ENCODE data around the gene PCID2.

The PCID2 gene

DNA sequence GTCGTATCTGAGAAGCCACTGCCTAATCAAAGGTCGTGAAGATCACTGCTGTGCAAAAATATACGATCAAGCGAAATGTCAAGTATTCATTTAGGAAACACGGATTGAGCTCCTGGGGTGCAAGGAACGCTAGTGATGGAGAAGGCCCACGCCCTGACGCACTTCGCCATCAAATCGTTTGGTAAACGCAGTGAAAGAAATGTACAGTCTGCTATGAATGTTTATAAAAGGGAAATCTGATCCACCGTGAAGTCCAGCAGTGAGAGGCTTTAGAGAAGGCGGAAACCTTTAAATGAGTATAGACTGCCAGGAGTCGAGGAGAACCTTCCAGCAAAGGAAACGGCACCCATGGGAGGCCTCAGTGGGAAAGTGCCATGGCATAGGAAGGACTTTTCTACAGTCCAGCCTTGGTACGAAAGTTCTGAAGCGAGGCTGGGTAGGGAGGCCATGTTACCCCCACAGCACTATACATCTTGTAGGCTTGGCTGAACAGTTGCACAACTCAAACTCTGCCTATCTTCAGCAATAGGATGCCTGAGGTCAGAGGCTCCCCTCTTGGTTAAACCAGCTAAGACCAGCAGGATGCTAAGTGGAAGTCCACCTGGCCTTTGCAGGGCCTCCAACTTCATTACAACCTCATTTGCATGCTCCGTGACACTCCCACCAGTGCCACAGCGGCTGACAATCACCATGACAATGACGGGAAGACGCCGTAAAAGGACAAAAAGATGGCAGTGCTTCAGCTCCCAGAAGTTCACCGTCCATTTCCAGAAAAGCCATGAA lies 20.4 kb downstream of the PCID2 start:
- DNase-seq (ENCODE audit: low read depth in 2 of 2), result no peak
- TF ChIP-seq, protein P1, sequence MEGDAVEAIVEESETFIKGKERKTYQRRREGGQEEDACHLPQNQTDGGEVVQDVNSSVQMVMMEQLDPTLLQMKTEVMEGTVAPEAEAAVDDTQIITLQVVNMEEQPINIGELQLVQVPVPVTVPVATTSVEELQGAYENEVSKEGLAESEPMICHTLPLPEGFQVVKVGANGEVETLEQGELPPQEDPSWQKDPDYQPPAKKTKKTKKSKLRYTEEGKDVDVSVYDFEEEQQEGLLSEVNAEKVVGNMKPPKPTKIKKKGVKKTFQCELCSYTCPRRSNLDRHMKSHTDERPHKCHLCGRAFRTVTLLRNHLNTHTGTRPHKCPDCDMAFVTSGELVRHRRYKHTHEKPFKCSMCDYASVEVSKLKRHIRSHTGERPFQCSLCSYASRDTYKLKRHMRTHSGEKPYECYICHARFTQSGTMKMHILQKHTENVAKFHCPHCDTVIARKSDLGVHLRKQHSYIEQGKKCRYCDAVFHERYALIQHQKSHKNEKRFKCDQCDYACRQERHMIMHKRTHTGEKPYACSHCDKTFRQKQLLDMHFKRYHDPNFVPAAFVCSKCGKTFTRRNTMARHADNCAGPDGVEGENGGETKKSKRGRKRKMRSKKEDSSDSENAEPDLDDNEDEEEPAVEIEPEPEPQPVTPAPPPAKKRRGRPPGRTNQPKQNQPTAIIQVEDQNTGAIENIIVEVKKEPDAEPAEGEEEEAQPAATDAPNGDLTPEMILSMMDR (IDR thresholded peaks at IDR 0.05; ENCODE audit: low read depth, low read length), result no peak
- no peak overlapping the region for H3K4me3 ChIP-seq (replicated peaks in 1 of 2; ENCODE audit: low read depth in 2 of 2, low read length in 2 of 2)

DNA sequence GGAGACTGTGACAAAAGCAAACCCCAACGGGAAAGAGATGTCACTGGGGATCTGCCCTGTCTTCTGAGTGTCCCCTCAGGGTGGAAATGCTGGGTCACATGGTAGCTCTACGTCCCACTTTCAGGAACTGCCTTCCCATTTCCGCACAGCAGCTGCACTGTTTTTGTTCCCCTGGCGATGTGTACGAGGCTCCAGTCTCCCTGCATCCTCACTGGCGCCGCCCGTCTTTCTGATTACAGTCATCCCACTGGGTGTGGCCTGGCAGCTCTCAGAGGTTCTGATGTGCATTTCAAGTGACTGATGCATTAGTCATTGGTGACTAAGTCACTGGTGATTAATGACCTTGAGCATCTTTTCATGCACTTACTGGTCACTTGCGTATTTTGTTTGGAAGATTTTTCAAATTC lies 21.2 kb downstream of the PCID2 start:
- peak overlapping the region in 1 of 2 donors; percentile 33 for H3K4me3 ChIP-seq (replicated peaks in 1 of 2; ENCODE audit: low read depth in 2 of 2, low read length in 2 of 2)
- TF ChIP-seq, protein P1 (IDR thresholded peaks at IDR 0.05; ENCODE audit: low read depth, low read length), result no peak
- DNase-seq (ENCODE audit: low read depth in 2 of 2), result peak; percentile 99 to 100

DNA sequence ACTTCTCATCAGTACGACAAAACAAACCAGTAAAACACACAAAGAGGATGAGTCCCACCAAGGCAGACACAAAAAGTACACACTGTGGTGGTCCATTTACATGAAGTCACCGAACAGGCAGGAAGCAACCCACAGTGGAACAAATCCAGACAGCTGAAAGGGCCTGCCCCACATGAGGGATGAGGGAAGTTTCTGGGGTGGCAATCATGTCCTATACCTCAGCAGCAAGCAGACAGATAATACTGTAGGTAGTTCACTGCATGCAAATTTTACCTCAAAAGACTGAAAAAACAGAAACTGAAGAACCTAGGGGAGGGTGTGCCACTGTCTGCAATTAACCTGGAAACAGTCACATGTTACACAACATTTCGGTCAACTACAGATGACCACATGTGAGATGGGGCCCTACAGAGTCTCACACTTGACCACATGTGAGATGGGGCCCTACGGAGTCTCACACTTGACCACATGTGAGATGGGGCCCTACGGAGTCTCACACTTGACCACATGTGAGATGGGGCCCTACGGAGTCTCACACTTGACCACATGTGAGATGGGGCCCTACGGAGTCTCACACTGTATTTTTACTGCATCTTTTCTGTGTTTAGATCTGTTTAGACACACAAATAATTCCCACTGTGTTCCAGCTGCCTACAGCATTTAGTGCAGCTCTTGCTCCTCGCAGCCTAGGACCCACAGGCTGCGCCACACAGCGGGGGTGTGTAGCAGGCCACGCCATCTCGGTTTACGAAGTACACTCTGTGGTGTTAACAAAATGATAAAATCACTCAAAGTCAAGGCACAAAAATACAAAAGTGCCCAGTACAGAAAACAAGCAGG lies 22.2 kb downstream of the PCID2 start:
- no peak for DNase-seq (ENCODE audit: low read depth in 2 of 2)
- no peak overlapping the region for H3K4me3 ChIP-seq (replicated peaks in 1 of 2; ENCODE audit: low read depth in 2 of 2, low read length in 2 of 2)
- TF ChIP-seq, protein P1 (IDR thresholded peaks at IDR 0.05; ENCODE audit: low read depth, low read length), result no peak

DNA sequence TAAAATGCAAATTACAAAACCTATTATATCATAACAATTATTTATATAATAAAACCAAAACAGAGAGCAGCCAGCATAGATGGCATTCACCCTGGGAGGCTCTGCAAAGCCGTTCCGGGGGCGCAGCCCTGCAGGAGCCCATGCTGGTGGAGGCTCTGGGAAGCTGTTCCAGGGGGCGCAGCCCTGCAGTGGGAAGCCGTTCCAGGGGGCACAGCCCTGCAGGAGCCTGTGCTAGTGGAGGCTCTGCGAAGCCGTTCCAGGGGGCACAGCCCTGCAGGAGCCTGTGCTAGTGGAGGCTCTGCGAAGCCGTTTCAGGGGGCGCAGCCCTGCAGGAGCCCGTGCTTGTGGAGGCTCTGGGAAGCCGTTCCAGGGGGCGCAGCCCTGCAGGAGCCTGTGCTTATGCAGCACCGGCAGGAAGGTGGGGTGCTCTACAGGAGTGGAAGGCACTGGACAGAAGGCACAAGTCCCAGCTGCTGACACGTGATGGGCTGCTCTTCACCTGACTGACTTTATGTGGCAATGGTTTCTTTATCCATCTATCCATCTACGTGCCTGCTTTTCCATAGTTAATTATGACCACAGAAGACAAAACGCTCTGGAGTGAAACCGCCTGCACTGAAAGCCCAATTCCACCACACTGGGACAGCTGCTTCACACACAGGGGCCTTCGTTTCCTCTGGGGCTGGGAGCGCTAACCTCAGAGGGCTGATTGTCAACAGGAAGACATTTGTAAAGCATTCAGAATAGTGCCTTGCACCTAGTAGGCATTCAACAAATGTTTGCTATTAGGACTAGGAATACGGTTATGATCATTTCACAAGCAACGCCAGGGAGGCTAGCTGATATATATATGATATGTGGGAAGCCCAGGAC lies 23.7 kb downstream of the PCID2 start:
- TF ChIP-seq, protein P1 (IDR thresholded peaks at IDR 0.05; ENCODE audit: low read depth, low read length), result no peak
- no peak overlapping the region for H3K4me3 ChIP-seq (replicated peaks in 1 of 2; ENCODE audit: low read depth in 2 of 2, low read length in 2 of 2)
- DNase-seq (ENCODE audit: low read depth in 2 of 2), result no peak

DNA sequence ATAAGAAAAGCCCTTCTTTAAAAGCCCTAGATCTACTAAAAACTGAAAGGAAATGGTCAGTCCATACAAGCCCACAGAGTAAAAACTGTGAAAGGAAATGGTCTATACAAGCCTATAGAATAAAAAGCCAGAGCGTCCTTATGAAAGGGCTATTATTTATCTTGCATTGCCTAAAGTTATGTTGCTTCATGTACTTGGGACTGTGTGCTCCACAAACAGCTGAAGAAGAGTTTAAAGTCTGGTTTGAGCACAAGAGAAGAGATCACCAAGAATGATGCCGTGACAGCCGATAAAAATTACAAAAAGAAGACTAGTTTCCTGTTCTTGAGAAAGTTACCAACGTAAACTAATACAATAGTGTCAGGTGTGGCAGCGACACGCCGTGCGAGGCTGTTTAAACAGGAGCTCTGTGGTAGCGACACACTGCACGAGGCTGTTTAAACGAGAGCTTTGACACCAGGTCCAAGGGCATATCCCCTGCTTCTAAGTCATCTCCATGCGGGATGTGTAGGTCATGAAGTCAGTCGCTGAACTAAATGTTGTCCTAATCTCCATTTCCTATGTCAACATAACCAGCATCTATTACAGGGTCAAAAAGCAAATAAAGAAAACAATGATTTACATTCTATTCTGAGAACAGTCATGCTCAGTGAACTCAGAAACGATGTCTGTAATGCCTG lies 24.9 kb downstream of the PCID2 start:
- TF ChIP-seq, protein P1 (IDR thresholded peaks at IDR 0.05; ENCODE audit: low read depth, low read length), result no peak
- peak in 1 of 2 donors; percentile 52 for DNase-seq (ENCODE audit: low read depth in 2 of 2)
- H3K4me3 ChIP-seq (replicated peaks in 1 of 2; ENCODE audit: low read depth in 2 of 2, low read length in 2 of 2), result no peak overlapping the region

DNA sequence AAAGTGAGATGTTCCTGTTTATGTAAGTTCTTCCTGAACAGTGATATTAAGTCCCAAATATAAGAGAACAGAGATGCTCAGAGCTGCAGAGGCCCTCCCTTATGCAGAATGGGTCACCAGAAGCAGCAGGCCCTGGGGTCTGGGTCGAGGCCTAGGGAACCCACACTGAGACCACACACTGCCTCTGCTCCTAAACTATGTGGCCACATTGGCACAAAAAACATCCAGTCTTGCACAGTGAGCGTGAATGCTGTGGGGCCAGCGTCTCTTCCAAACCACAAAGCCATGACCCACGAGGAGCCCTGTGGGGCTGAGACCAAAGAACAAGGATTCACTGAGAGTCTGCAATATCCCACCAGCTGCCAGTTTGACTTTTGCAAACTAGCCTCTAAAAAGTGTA lies 26.4 kb downstream of the PCID2 start:
- TF ChIP-seq, protein P1 (IDR thresholded peaks at IDR 0.05; ENCODE audit: low read depth, low read length), result no peak
- DNase-seq (ENCODE audit: low read depth in 2 of 2), result peak in 1 of 2 donors; percentile 21
- H3K4me3 ChIP-seq (replicated peaks in 1 of 2; ENCODE audit: low read depth in 2 of 2, low read length in 2 of 2), result no peak overlapping the region

All from cardiac fibroblast (primary cell).